ENCODE measurements around the gene HDAC9. TPM values are rescaled to one million over a fixed set of nuclear protein-coding genes. Genes with fewer than 3 reads are reported as not detected.

HDAC9 gene
- total RNA-seq, 2 experiments from 2014 or later, result 0.69 to 0.94 TPM

- no peak overlapping the region for H3K27ac Mint-ChIP-seq
- no peaks in the 10 kb centered on the region for H3K4me1 Mint-ChIP-seq
- CTCF ChIA-PET, result no interaction called here
- H3K27me3 Mint-ChIP-seq, result no peaks in the 10 kb centered on the region
- POLR2A ChIA-PET, result no interaction called here
- no peaks in the 10 kb centered on the region for H3K36me3 Mint-ChIP-seq (ENCODE audit: low read depth)
- intact Hi-C loops (cut with DNase I, micrococcal nuclease), result loop anchor here in 1 of 2 experiments (5.0 kb wide), 1 partner anchor 208 kb away; no protein-coding TSS in a partner anchor
- H3K9me3 Mint-ChIP-seq (ENCODE audit: low read depth), result no peaks in the 10 kb centered on the region
- DNase-seq (no peak), ATAC-seq (no peak)
- H3K4me3 Mint-ChIP-seq, result no peak overlapping the region
Observed at GRCh38 chr7:18565337-18565736, 69.8 kb downstream of the HDAC9 start.

GRCh38 chr7:18566205-18566604 is 70.7 kb downstream of the HDAC9 start:
- intact Hi-C loops (cut with DNase I, micrococcal nuclease), result loop anchor here in 1 of 2 experiments (5.0 kb wide), 1 partner anchor 209 kb away; no protein-coding TSS in a partner anchor
- ChIA-PET POLR2A (interaction anchor here (0.6 kb wide), 1 partner anchor 14 kb away, joined by 10 read pairs; no protein-coding TSS in a partner anchor), CTCF (interaction anchor here (1.8 kb wide), 1 partner anchor 213 kb away, joined by 4 read pairs; no protein-coding TSS in a partner anchor)
- Mint-ChIP-seq H3K9me3 (ENCODE audit: low read depth) (no peaks in the 10 kb centered on the region), H3K4me3 (no peak overlapping the region), H3K27ac (no peak overlapping the region), H3K36me3 (ENCODE audit: low read depth) (no peaks in the 10 kb centered on the region), H3K27me3 (no peaks in the 10 kb centered on the region), H3K4me1 (no peaks in the 10 kb centered on the region)
- ATAC-seq (no peak), DNase-seq (no peak)

GRCh38 chr7:18566829-18567228 is 71.3 kb downstream of the HDAC9 start:
- H3K4me3 Mint-ChIP-seq, result no peak overlapping the region
- H3K36me3 Mint-ChIP-seq (ENCODE audit: low read depth), result no peaks in the 10 kb centered on the region
- H3K27ac Mint-ChIP-seq, result no peak overlapping the region
- H3K4me1 Mint-ChIP-seq, result no peaks in the 10 kb centered on the region
- intact Hi-C loops (cut with DNase I, micrococcal nuclease), result loop anchor here in 1 of 2 experiments (5.0 kb wide), 1 partner anchor 210 kb away; no protein-coding TSS in a partner anchor
- no peaks in the 10 kb centered on the region for H3K27me3 Mint-ChIP-seq
- ChIA-PET POLR2A (interaction anchor here (0.6 kb wide), 1 partner anchor 21 kb away, joined by 6 read pairs; no protein-coding TSS in a partner anchor), CTCF (interaction anchor here (1.8 kb wide), 1 partner anchor 214 kb away, joined by 4 read pairs; no protein-coding TSS in a partner anchor)
- H3K9me3 Mint-ChIP-seq (ENCODE audit: low read depth), result no peaks in the 10 kb centered on the region
- ATAC-seq (no peak), DNase-seq (no peak)

GRCh38 chr7:18570441-18570840 is 74.9 kb downstream of the HDAC9 start:
- Mint-ChIP-seq H3K27ac (no peak overlapping the region), H3K27me3 (no peaks in the 10 kb centered on the region), H3K9me3 (ENCODE audit: low read depth) (no peaks in the 10 kb centered on the region), H3K4me3 (no peak overlapping the region), H3K36me3 (ENCODE audit: low read depth) (no peaks in the 10 kb centered on the region), H3K4me1 (no peaks in the 10 kb centered on the region)
- intact Hi-C loops (cut with DNase I, micrococcal nuclease), result loop anchor here in 1 of 2 experiments (10.0 kb wide), 1 partner anchor 216 kb away; no protein-coding TSS in a partner anchor
- no peak for DNase-seq
- ChIA-PET CTCF (interaction anchor here (0.7 kb wide), 1 partner anchor 191 kb away, joined by 3 read pairs; no protein-coding TSS in a partner anchor), POLR2A (no interaction called here)
- ATAC-seq, result no peak

- no peak for ATAC-seq
- Mint-ChIP-seq H3K27me3 (no peaks in the 10 kb centered on the region), H3K9me3 (ENCODE audit: low read depth) (no peaks in the 10 kb centered on the region), H3K4me1 (no peaks in the 10 kb centered on the region), H3K4me3 (no peak overlapping the region), H3K27ac (no peak overlapping the region), H3K36me3 (ENCODE audit: low read depth) (no peaks in the 10 kb centered on the region)
- ChIA-PET CTCF (no interaction called here), POLR2A (no interaction called here)
- DNase-seq, result no peak
- intact Hi-C loops (cut with DNase I, micrococcal nuclease), result loop anchor here in 1 of 2 experiments (10.0 kb wide), 1 partner anchor 216 kb away; no protein-coding TSS in a partner anchor
Observed at GRCh38 chr7:18570890-18571478, 75.4 kb downstream of the HDAC9 start.

- DNase-seq (no peak), ATAC-seq (no peak)
- Mint-ChIP-seq H3K27ac (no peak overlapping the region), H3K36me3 (ENCODE audit: low read depth) (no peaks in the 10 kb centered on the region), H3K4me1 (peaks cover under 1% of the 10 kb centered on the region), H3K4me3 (no peak overlapping the region), H3K27me3 (no peaks in the 10 kb centered on the region), H3K9me3 (ENCODE audit: low read depth) (no peaks in the 10 kb centered on the region)
- ChIA-PET CTCF (no interaction called here), POLR2A (no interaction called here)
- intact Hi-C loops (cut with DNase I, micrococcal nuclease), result loop anchor here in 1 of 2 experiments (10.0 kb wide), 1 partner anchor 217 kb away; no protein-coding TSS in a partner anchor
Observed at GRCh38 chr7:18572154-18572553, 76.6 kb downstream of the HDAC9 start.

- no peaks in the 10 kb centered on the region for H3K36me3 Mint-ChIP-seq (ENCODE audit: low read depth)
- intact Hi-C loops (cut with DNase I, micrococcal nuclease), result loop anchor here in 1 of 2 experiments (10.0 kb wide), 1 partner anchor 218 kb away; no protein-coding TSS in a partner anchor
- ChIA-PET CTCF (no interaction called here), POLR2A (no interaction called here)
- H3K4me3 Mint-ChIP-seq, result no peak overlapping the region
- no peak overlapping the region for H3K27ac Mint-ChIP-seq
- peaks cover 2% of the 10 kb centered on the region for H3K4me1 Mint-ChIP-seq
- no peaks in the 10 kb centered on the region for H3K27me3 Mint-ChIP-seq
- no peaks in the 10 kb centered on the region for H3K9me3 Mint-ChIP-seq (ENCODE audit: low read depth)
- no peak for DNase-seq
- ATAC-seq, result no peak
Observed at GRCh38 chr7:18572885-18573284, 77.3 kb downstream of the HDAC9 start.

- POLR2A ChIA-PET, result no interaction called here
- Mint-ChIP-seq H3K27ac (no peak overlapping the region), H3K4me1 (peaks cover 2% of the 10 kb centered on the region), H3K36me3 (ENCODE audit: low read depth) (no peaks in the 10 kb centered on the region), H3K27me3 (no peaks in the 10 kb centered on the region), H3K4me3 (no peak overlapping the region), H3K9me3 (ENCODE audit: low read depth) (no peaks in the 10 kb centered on the region)
- CTCF ChIA-PET, result no interaction called here
- ATAC-seq, result no peak
- intact Hi-C loops (cut with DNase I, micrococcal nuclease), result loop anchor here in 1 of 2 experiments (10.0 kb wide), 1 partner anchor 219 kb away; no protein-coding TSS in a partner anchor
- DNase-seq, result no peak
Observed at GRCh38 chr7:18573410-18574234, 78.1 kb downstream of the HDAC9 start.

GRCh38 chr7:18574235-18574540 is 78.6 kb downstream of the HDAC9 start:
- CTCF ChIA-PET, result no interaction called here

GRCh38 chr7:18574676-18575075 is 79.1 kb downstream of the HDAC9 start:
- intact Hi-C loops (cut with DNase I, micrococcal nuclease), result loop anchor here in 1 of 2 experiments (10.0 kb wide), 1 partner anchor 220 kb away; no protein-coding TSS in a partner anchor
- CTCF ChIA-PET, result no interaction called here
- H3K27ac Mint-ChIP-seq, result no peak overlapping the region
- DNase-seq (no peak), ATAC-seq (no peak)
- no peaks in the 10 kb centered on the region for H3K36me3 Mint-ChIP-seq (ENCODE audit: low read depth)
- H3K4me3 Mint-ChIP-seq, result no peak overlapping the region
- no peaks in the 10 kb centered on the region for H3K27me3 Mint-ChIP-seq
- H3K9me3 Mint-ChIP-seq (ENCODE audit: low read depth), result no peaks in the 10 kb centered on the region
- POLR2A ChIA-PET, result no interaction called here
- H3K4me1 Mint-ChIP-seq, result peaks cover 2% of the 10 kb centered on the region

More at GRCh38 chr7:18574235-18574540, 78.6 kb downstream of the HDAC9 start:
- no peaks in the 10 kb centered on the region for H3K36me3 Mint-ChIP-seq (ENCODE audit: low read depth)
- no peak overlapping the region for H3K4me3 Mint-ChIP-seq
- peaks cover 2% of the 10 kb centered on the region for H3K4me1 Mint-ChIP-seq
- no peak overlapping the region for H3K27ac Mint-ChIP-seq
- ATAC-seq (no peak), DNase-seq (no peak)
- POLR2A ChIA-PET, result no interaction called here
- no peaks in the 10 kb centered on the region for H3K27me3 Mint-ChIP-seq
- intact Hi-C loops (cut with DNase I, micrococcal nuclease), result loop anchor here in 1 of 2 experiments (10.0 kb wide), 1 partner anchor 219 kb away; no protein-coding TSS in a partner anchor
- H3K9me3 Mint-ChIP-seq (ENCODE audit: low read depth), result no peaks in the 10 kb centered on the region

GRCh38 chr7:18575622-18576572 is 80.3 kb downstream of the HDAC9 start:
- Mint-ChIP-seq H3K27ac (no peak overlapping the region), H3K27me3 (no peaks in the 10 kb centered on the region), H3K9me3 (ENCODE audit: low read depth) (no peaks in the 10 kb centered on the region), H3K36me3 (ENCODE audit: low read depth) (no peaks in the 10 kb centered on the region), H3K4me3 (no peak overlapping the region), H3K4me1 (peaks cover 2% of the 10 kb centered on the region)
- ChIA-PET CTCF (no interaction called here), POLR2A (interaction anchor here (0.7 kb wide), 1 partner anchor 1100 kb away, joined by 3 read pairs; no protein-coding TSS in a partner anchor)
- no peak for DNase-seq
- intact Hi-C loops (cut with DNase I, micrococcal nuclease), result loop anchor here in 1 of 2 experiments (10.0 kb wide), 1 partner anchor 221 kb away; no protein-coding TSS in a partner anchor
- ATAC-seq, result no peak

Data from activated CD4-positive, alpha-beta T cell treated with anti-CD3 and anti-CD28 coated beads for 36 hours (primary cell).